ENCODE measurements around the gene GJB1. TPM values are rescaled to one million over a fixed set of nuclear protein-coding genes. Genes with fewer than 3 reads are reported as not detected.

GJB1 gene
- total RNA-seq, 4 donors from 2014 or later, result 2.5 to 98.4 (median 65.5) TPM

GRCh38 chrX:71239781-71240180 is 16.8 kb downstream of the GJB1 start:
- H3K27ac ChIP-seq, result no peak overlapping the region
- no peaks in the 10 kb centered on the region for H3K9me3 ChIP-seq
- DNase-seq, result no peak
- peaks cover 0 to 35% (median 0%) of the 10 kb centered on the region in 3 donors for H3K36me3 ChIP-seq
- H3K4me1 ChIP-seq, result no peaks in the 10 kb centered on the region
- H3K27me3 ChIP-seq, result no peaks in the 10 kb centered on the region
- no peak overlapping the region for H3K4me3 ChIP-seq
- TF ChIP-seq POLR2A (IDR thresholded peaks at IDR 0.05) (no peak), CTCF (IDR thresholded peaks at IDR 0.05) (no peak)

- H3K4me1 ChIP-seq, result no peaks in the 10 kb centered on the region
- H3K36me3 ChIP-seq, result peaks cover 0 to 44% (median 0%) of the 10 kb centered on the region in 3 donors
- no peak overlapping the region for H3K27ac ChIP-seq
- H3K9me3 ChIP-seq, result no peaks in the 10 kb centered on the region
- H3K27me3 ChIP-seq, result no peaks in the 10 kb centered on the region
- TF ChIP-seq POLR2A (IDR thresholded peaks at IDR 0.05), result no peak
- no peak for TF ChIP-seq CTCF (IDR thresholded peaks at IDR 0.05)
- no peak overlapping the region for H3K4me3 ChIP-seq
- DNase-seq, result no peak
These were observed 18.3 kb downstream of the GJB1 start for GRCh38 chrX:71241301-71241700.

- Histone ChIP-seq H3K36me3 (peaks cover 0 to 69% (median 0%) of the 10 kb centered on the region in 3 donors), H3K27ac (no peak overlapping the region), H3K9me3 (no peaks in the 10 kb centered on the region), H3K4me3 (no peak overlapping the region), H3K27me3 (no peaks in the 10 kb centered on the region), H3K4me1 (no peaks in the 10 kb centered on the region)
- no peak for DNase-seq
- TF ChIP-seq POLR2A (IDR thresholded peaks at IDR 0.05) (no peak), CTCF (IDR thresholded peaks at IDR 0.05) (no peak)
These were observed 21.5 kb downstream of the GJB1 start for GRCh38 chrX:71244359-71245128.

GRCh38 chrX:71245159-71245558 is 22.1 kb downstream of the GJB1 start:
- Histone ChIP-seq H3K36me3 (peaks cover 0 to 74% (median 0%) of the 10 kb centered on the region in 3 donors), H3K27me3 (no peaks in the 10 kb centered on the region)

GRCh38 chrX:71250841-71251240 is 27.8 kb downstream of the GJB1 start:
- no peak for DNase-seq
- Histone ChIP-seq H3K9me3 (no peaks in the 10 kb centered on the region), H3K36me3 (peaks cover 0 to 35% (median 0%) of the 10 kb centered on the region in 3 donors), H3K4me1 (peaks cover 0 to 15% (median 3%) of the 10 kb centered on the region in 4 donors), H3K27me3 (no peaks in the 10 kb centered on the region), H3K27ac (no peak overlapping the region), H3K4me3 (no peak overlapping the region)
- no peak for TF ChIP-seq CTCF (IDR thresholded peaks at IDR 0.05)
- TF ChIP-seq POLR2A (IDR thresholded peaks at IDR 0.05), result no peak

More at GRCh38 chrX:71245159-71245558, 22.1 kb downstream of the GJB1 start:
- Histone ChIP-seq H3K27ac (no peak overlapping the region), H3K9me3 (no peaks in the 10 kb centered on the region), H3K4me3 (no peak overlapping the region), H3K4me1 (no peaks in the 10 kb centered on the region)
- DNase-seq, result no peak
- no peak for TF ChIP-seq CTCF (IDR thresholded peaks at IDR 0.05)
- no peak for TF ChIP-seq POLR2A (IDR thresholded peaks at IDR 0.05)
